GM12878 (cell line): ENCODE measurements around the gene ZNF576. TPM values are rescaled to one million over a fixed set of nuclear protein-coding genes. Genes with fewer than 3 reads are reported as not detected.

Experiments used
- MEF2B ChIP-seq: fragments of 450-650 bp; IDR thresholded peaks from 2 replicates; pipeline ENCODE4 v1.6.1; 2018; ENCODE audit warnings: mild to moderate bottlenecking, moderate library complexity; ENCODE audit not compliant: partially characterized antibody, poor library complexity, severe bottlenecking
- SKIL ChIP-seq: fragments of 450-650 bp; IDR thresholded peaks from 2 replicates; pipeline ENCODE4 v1.6.1; 2017; ENCODE audit warnings: mild to moderate bottlenecking, low read depth, inconsistent platforms; ENCODE audit not compliant: poor library complexity, severe bottlenecking
- ZBTB40 ChIP-seq: fragments of 450-650 bp; IDR thresholded peaks from 2 replicates; pipeline ENCODE4 v1.6.1; 2016; ENCODE audit warnings: mild to moderate bottlenecking, moderate library complexity, borderline replicate concordance
- polyA plus RNA-seq, 11 experiments: library from polyadenylated mRNA; depleted of rRNA in 4 of 11; unstranded in 6 of 11; stranded (reverse) in 5 of 11; fragments of >200 nt; fragmentation: Nextera tagmentation in 4 of 11; fragmentation: Illumina TruSeq in 1 of 11; extraction: Ambion mirVana in 4 of 11; extraction: Trizol in 1 of 11; gene quantifications; 1 replicate in 1 of 11; 2 replicates in 10 of 11; pipeline versions ENCODE4 v1.2.1 to v1.2.3, GENCODE V29; 2011 to 2016; ENCODE audit warnings: inconsistent platforms in 2 of 11, missing spikeins in 2 of 11, low read depth in 1 of 11
- total RNA-seq, 4 experiments: library from RNA; depleted of rRNA in 3 of 4; stranded (reverse); fragments of >200 nt in 3 of 4; fragmentation: Illumina TruSeq in 1 of 4; extraction: Trizol in 1 of 4; gene quantifications; 2 replicates each; pipeline versions ENCODE4 v1.2.1 to v1.2.3, GENCODE V29; 2013 to 2021

Gene ZNF576
- total and polyA plus RNA-seq, 10 of the 15 experiments (the other 5 are each of a cell fraction or from before 2014, with no cell fraction given), result 7.4 to 29.8 (median 14.3) TPM

GRCh38 chr19:43554317-43554895, 42.0 kb upstream of the ZNF576 start (continued):
- no peak for TF ChIP-seq ZBTB40
- TF ChIP-seq SKIL, result no peak
- TF ChIP-seq MEF2B, result no peak
